HEK293 (cell line): ENCODE measurements around the gene ASTN2.

ENCODE experiments used
- CTCF ChIA-PET: fragments of 350-600 bp; formaldehyde crosslinking; extraction: SDS; loops from one replicate; lab custom pipeline; 2021; ENCODE audit warnings: antibody characterized with exemption; lab: Yijun Ruan, JAX
- POLR2A ChIA-PET: fragments of 300-600 bp; formaldehyde crosslinking; extraction: SDS; loops from one replicate; lab custom pipeline; 2020; ENCODE audit warnings: antibody characterized with exemption, inconsistent platforms; lab: Yijun Ruan, JAX
- H3K27ac ChIP-seq: fragments of 200-500 bp; sonication (Bioruptor generic); 2 replicates; pipeline ENCODE4 v1.5.1; 2014; ENCODE audit warnings: low read depth, low read length, control low read depth, inconsistent platforms; ENCODE audit errors: extremely low read depth
- H3K36me3 ChIP-seq, 2 experiments: fragments of 200-500 bp in 1 of 2; sonication (Bioruptor generic) in 1 of 2; 1 replicate in 1 of 2; 2 replicates in 1 of 2; pipeline ENCODE4 v1.5.1; 2014 to 2017; ENCODE audit warnings: inconsistent platforms in 2 of 2, low read length in 2 of 2; ENCODE audit not compliant: control insufficient read depth in 2 of 2, insufficient read depth in 1 of 2
- H3K4me1 ChIP-seq: fragments of 200-500 bp; sonication (Bioruptor generic); 2 replicates; pipeline ENCODE4 v1.5.1; 2014; ENCODE audit warnings: mild to moderate bottlenecking, low read length, inconsistent platforms; ENCODE audit not compliant: control insufficient read depth, insufficient read depth
- H3K4me3 ChIP-seq: 2 replicates; pipeline ENCODE4 v1.5.1; 2011; ENCODE audit warnings: low read depth, mild to moderate bottlenecking, control low read depth, low read length, moderate library complexity
- H3K9me3 ChIP-seq: fragments of 200-500 bp; sonication (Bioruptor generic); 2 replicates; pipeline ENCODE4 v1.5.1; 2014; ENCODE audit warnings: low read depth, low read length, inconsistent platforms; ENCODE audit not compliant: control insufficient read depth, insufficient read depth
- HIC1 ChIP-seq: fragments of 450-650 bp; formaldehyde crosslinking; IDR thresholded peaks from 2 replicates; pipeline ENCODE4 v1.5.1; 2016; ENCODE audit warnings: missing biosample characterization, missing genetic modification characterization
- MYNN ChIP-seq: fragments of 450-650 bp; formaldehyde crosslinking; IDR thresholded peaks from 2 replicates; pipeline ENCODE4 v1.5.1; 2016; ENCODE audit warnings: missing biosample characterization, missing genetic modification characterization, borderline replicate concordance
- REPIN1 ChIP-seq: fragments of 450-650 bp; formaldehyde crosslinking; IDR thresholded peaks from 2 replicates; pipeline ENCODE4 v1.5.1; 2017; ENCODE audit warnings: missing biosample characterization, missing genetic modification characterization, low read depth
- SCRT1 ChIP-seq: fragments of 450-650 bp; formaldehyde crosslinking; IDR thresholded peaks from 2 replicates; pipeline ENCODE4 v1.5.1; 2016; ENCODE audit warnings: missing biosample characterization, missing genetic modification characterization, borderline replicate concordance
- SP3 ChIP-seq: fragments of 450-650 bp; formaldehyde crosslinking; IDR thresholded peaks from 2 replicates; pipeline ENCODE4 v1.5.1; 2016; ENCODE audit warnings: missing biosample characterization, missing genetic modification characterization
- SP7 ChIP-seq: fragments of 450-650 bp; formaldehyde crosslinking; IDR thresholded peaks from 2 replicates; pipeline ENCODE4 v1.5.1; 2016; ENCODE audit warnings: missing biosample characterization, missing genetic modification characterization
- TCF7L2 ChIP-seq: IDR thresholded peaks from 2 replicates; pipeline ENCODE4 v1.6.1; 2011; ENCODE audit warnings: low read depth, mild to moderate bottlenecking, inconsistent platforms, low read length, moderate library complexity, borderline replicate concordance
- ZBTB20 ChIP-seq: fragments of 450-650 bp; formaldehyde crosslinking; IDR thresholded peaks from 2 replicates; pipeline ENCODE4 v1.5.1; 2016; ENCODE audit warnings: missing biosample characterization, missing genetic modification characterization
- ZBTB26 ChIP-seq: fragments of 450-650 bp; formaldehyde crosslinking; optimal IDR thresholded peaks from 2 replicates; pipeline ENCODE3; 2016; ENCODE audit warnings: missing biosample characterization, mild to moderate bottlenecking, missing genetic modification characterization
- ZFHX2 ChIP-seq: fragments of 450-650 bp; formaldehyde crosslinking; conservative IDR thresholded peaks from 2 replicates; pipeline ENCODE4 v1.5.1; 2016; ENCODE audit warnings: missing biosample characterization, missing genetic modification characterization
- ZIC2 ChIP-seq: fragments of 450-650 bp; formaldehyde crosslinking; IDR thresholded peaks from 2 replicates; pipeline ENCODE4 v1.5.1; 2016; ENCODE audit warnings: missing biosample characterization, missing genetic modification characterization
- ZNF132 ChIP-seq: fragments of 450-650 bp; formaldehyde crosslinking; IDR thresholded peaks from 2 replicates; pipeline ENCODE4 v1.5.1; 2017; ENCODE audit warnings: missing biosample characterization, missing genetic modification characterization, borderline replicate concordance
- ZNF16 ChIP-seq: fragments of 450-650 bp; formaldehyde crosslinking; IDR thresholded peaks from 2 replicates; pipeline ENCODE4 v1.5.1; 2016; ENCODE audit warnings: low read depth, missing biosample characterization, missing genetic modification characterization
- ZNF169 ChIP-seq: fragments of 450-650 bp; formaldehyde crosslinking; IDR thresholded peaks from 2 replicates; pipeline ENCODE4 v1.5.1; 2016; ENCODE audit warnings: missing biosample characterization, missing genetic modification characterization
- ZNF184 ChIP-seq: fragments of 450-650 bp; IDR thresholded peaks from 2 replicates; pipeline ENCODE4 v1.5.1; 2018; ENCODE audit warnings: missing biosample characterization, mild to moderate bottlenecking, missing genetic modification characterization
- ZNF248 ChIP-seq: fragments of 450-650 bp; formaldehyde crosslinking; IDR thresholded peaks from 2 replicates; pipeline ENCODE4 v1.5.1; 2017; ENCODE audit warnings: missing biosample characterization, missing genetic modification characterization
- ZNF274 ChIP-seq, 2 experiments: fragments of 200-500 bp in 1 of 2; fragments of 450-650 bp in 1 of 2; sonication (Bioruptor generic) in 1 of 2; formaldehyde crosslinking in 1 of 2; IDR thresholded peaks; 2 replicates each; pipeline versions ENCODE4 v1.5.1 to v1.6.1; 2014 to 2016; ENCODE audit warnings: borderline replicate concordance in 1 of 2, inconsistent platforms in 1 of 2, low read length in 1 of 2, missing biosample characterization in 1 of 2, missing genetic modification characterization in 1 of 2
- ZNF302 ChIP-seq: fragments of 450-650 bp; formaldehyde crosslinking; IDR thresholded peaks from 2 replicates; pipeline ENCODE4 v1.5.1; 2016; ENCODE audit warnings: missing biosample characterization, missing genetic modification characterization, low read depth
- ZNF548 ChIP-seq: fragments of 450-650 bp; formaldehyde crosslinking; IDR thresholded peaks from 2 replicates; pipeline ENCODE4 v1.5.1; 2016; ENCODE audit warnings: missing biosample characterization, missing genetic modification characterization
- ZNF560 ChIP-seq: fragments of 450-650 bp; formaldehyde crosslinking; IDR thresholded peaks from 2 replicates; pipeline ENCODE4 v1.5.1; 2017; ENCODE audit warnings: missing biosample characterization, missing genetic modification characterization, borderline replicate concordance
- ZNF768 ChIP-seq: fragments of 450-650 bp; formaldehyde crosslinking; IDR thresholded peaks from 2 replicates; pipeline ENCODE4 v1.5.1; 2018; ENCODE audit warnings: missing biosample characterization, mild to moderate bottlenecking, missing genetic modification characterization
- ZNF776 ChIP-seq: fragments of 450-650 bp; formaldehyde crosslinking; IDR thresholded peaks from 2 replicates; pipeline ENCODE4 v1.5.0; 2017; ENCODE audit warnings: missing biosample characterization, missing genetic modification characterization, borderline replicate concordance
- TF ChIP-seq, protein P1 (sequence below): fragments of 450-650 bp; formaldehyde crosslinking; IDR thresholded peaks from 2 replicates; pipeline ENCODE4 v1.5.1; 2016; ENCODE audit warnings: missing biosample characterization, missing genetic modification characterization, borderline replicate concordance
- TF ChIP-seq, protein P2 (sequence below): IDR thresholded peaks from 2 replicates; pipeline ENCODE4 v1.6.1; 2011; ENCODE audit warnings: mild to moderate bottlenecking, low read depth, low read length, borderline replicate concordance
- TF ChIP-seq, protein P3 (sequence below): fragments of 450-650 bp; formaldehyde crosslinking; IDR thresholded peaks from 2 replicates; pipeline ENCODE4 v1.5.1; 2017; ENCODE audit warnings: missing biosample characterization, mild to moderate bottlenecking, missing genetic modification characterization, moderate library complexity

ASTN2 gene

DNA sequence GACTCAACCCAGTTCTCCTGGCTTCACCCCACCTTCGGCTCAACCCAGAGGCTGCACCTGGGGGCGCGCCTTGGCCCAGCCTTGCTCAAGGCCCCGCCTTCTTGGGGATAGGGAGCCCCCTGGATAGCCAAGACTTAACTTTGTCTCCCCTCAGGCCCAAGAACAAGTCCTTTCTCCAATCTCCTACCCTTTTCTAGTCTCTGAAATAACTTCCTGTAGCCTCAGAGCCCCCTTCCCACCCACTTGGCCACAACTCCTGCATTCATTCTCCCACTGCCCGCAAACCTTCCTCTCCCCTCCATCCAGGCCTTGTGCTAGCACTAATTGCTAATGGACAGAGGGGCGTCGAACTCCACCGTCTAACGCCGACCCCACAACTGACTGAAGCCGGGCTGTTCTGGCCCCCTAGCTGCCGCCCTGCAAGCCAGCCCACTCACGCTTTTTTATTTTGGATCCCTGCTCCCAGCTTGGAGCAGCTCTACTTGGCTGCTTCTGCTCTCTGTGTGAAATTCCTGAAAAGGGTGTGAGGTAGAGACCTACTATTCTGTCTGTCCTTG is 579 bp upstream of the ASTN2 start:
- peak overlapping the region; percentile 56 for H3K4me3 ChIP-seq
- no peaks in the 10 kb centered on the region for H3K36me3 ChIP-seq
- H3K27ac ChIP-seq = no peak overlapping the region
- ChIA-PET POLR2A (no interaction called here), CTCF (no interaction called here)
- TF ChIP-seq ZNF776 (tag by site-specific recombination) = no peak
- 0 out of 2 replicates have a peak, but pooled peaks have one; percentile 3 for TF ChIP-seq SP3 (tag by site-specific recombination)
- no peaks in the 10 kb centered on the region for H3K4me1 ChIP-seq
- no peaks in the 10 kb centered on the region for H3K9me3 ChIP-seq

- TF ChIP-seq ZNF274 (IDR thresholded peaks at IDR 0.05; ENCODE audit: low read length) (no peak), ZNF274 (tag by site-specific recombination; IDR thresholded peaks at IDR 0.05; ENCODE audit: borderline replicate concordance) (no peak), ZNF184 (no peak), ZNF169 (tag by site-specific recombination) (no peak), ZIC2 (no peak), TCF7L2 (no peak), ZBTB20 (tag by site-specific recombination) (0 out of 2 replicates have a peak, but pooled peaks have one; percentile 17), ZNF768 (no peak), ZNF776 (tag by site-specific recombination) (no peak), ZNF302 (no peak), REPIN1 (tag by site-specific recombination) (no peak), ZFHX2 (tag by site-specific recombination) (peak; percentile 23; the same call in 1 of the 2 replicates), ZNF132 (tag by site-specific recombination) (no peak), ZNF248 (no peak), SCRT1 (tag by site-specific recombination) (no peak), SP7 (tag by site-specific recombination) (no peak), ZBTB26 (tag by site-specific recombination) (peak; percentile 22), HIC1 (no peak), ZNF16 (tag by site-specific recombination) (no peak), MYNN (no peak), ZNF560 (tag by site-specific recombination) (no peak), ZNF548 (no peak)
- TF ChIP-seq, protein P1, sequence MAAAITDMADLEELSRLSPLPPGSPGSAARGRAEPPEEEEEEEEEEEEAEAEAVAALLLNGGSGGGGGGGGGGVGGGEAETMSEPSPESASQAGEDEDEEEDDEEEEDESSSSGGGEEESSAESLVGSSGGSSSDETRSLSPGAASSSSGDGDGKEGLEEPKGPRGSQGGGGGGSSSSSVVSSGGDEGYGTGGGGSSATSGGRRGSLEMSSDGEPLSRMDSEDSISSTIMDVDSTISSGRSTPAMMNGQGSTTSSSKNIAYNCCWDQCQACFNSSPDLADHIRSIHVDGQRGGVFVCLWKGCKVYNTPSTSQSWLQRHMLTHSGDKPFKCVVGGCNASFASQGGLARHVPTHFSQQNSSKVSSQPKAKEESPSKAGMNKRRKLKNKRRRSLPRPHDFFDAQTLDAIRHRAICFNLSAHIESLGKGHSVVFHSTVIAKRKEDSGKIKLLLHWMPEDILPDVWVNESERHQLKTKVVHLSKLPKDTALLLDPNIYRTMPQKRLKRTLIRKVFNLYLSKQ (tag by site-specific recombination) = no peak
- TF ChIP-seq, protein P2, sequence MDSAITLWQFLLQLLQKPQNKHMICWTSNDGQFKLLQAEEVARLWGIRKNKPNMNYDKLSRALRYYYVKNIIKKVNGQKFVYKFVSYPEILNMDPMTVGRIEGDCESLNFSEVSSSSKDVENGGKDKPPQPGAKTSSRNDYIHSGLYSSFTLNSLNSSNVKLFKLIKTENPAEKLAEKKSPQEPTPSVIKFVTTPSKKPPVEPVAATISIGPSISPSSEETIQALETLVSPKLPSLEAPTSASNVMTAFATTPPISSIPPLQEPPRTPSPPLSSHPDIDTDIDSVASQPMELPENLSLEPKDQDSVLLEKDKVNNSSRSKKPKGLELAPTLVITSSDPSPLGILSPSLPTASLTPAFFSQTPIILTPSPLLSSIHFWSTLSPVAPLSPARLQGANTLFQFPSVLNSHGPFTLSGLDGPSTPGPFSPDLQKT = no peak
- TF ChIP-seq, protein P3, sequence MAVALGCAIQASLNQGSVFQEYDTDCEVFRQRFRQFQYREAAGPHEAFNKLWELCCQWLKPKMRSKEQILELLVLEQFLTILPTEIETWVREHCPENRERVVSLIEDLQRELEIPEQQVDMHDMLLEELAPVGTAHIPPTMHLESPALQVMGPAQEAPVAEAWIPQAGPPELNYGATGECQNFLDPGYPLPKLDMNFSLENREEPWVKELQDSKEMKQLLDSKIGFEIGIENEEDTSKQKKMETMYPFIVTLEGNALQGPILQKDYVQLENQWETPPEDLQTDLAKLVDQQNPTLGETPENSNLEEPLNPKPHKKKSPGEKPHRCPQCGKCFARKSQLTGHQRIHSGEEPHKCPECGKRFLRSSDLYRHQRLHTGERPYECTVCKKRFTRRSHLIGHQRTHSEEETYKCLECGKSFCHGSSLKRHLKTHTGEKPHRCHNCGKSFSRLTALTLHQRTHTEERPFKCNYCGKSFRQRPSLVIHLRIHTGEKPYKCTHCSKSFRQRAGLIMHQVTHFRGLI (tag by site-specific recombination) = no peak
- Histone ChIP-seq H3K27ac (peak overlapping the region; percentile 44; the same call in 1 of the 2 replicates), H3K9me3 (no peaks in the 10 kb centered on the region), H3K4me3 (peak overlapping the region; percentile 56), H3K36me3 (no peaks in the 10 kb centered on the region), H3K4me1 (no peaks in the 10 kb centered on the region)
- CTCF ChIA-PET = interaction anchor here (0.6 to 1.1 kb wide), 5 partner anchors 8 to 74 kb away, joined by 3 to 5 read pairs (median 4); no protein-coding TSS in a partner anchor
- POLR2A ChIA-PET = interaction anchor here (0.5 to 0.6 kb wide), 2 partner anchors 10 to 297 kb away, joined by 3 read pairs; no protein-coding TSS in a partner anchor
Observed at GRCh38 chr9:117414220-117414905, 494 bp downstream of the ASTN2 start.
